Fibroblast of pulmonary artery (primary cell): ENCODE measurements around the gene UNC45B.
"Not testable (repeated sequence)": the region's sequence is repeated elsewhere in the genome, so short reads cannot be mapped to it uniquely, and the experiment has no call there.

ENCODE experiments used
- DNase-seq: peaks from one replicate; pipeline ENCODE4 v3.0.0-alpha.2; 2010; ENCODE audit warnings: low read depth
- H3K4me3 ChIP-seq: replicated peaks from 2 replicates; pipeline ENCODE4 v1.5.1; 2011; ENCODE audit warnings: low read depth, mild to moderate bottlenecking, control low read depth, low read length, moderate library complexity
- TF ChIP-seq, protein P1 (sequence below): IDR thresholded peaks from 2 replicates; pipeline ENCODE4 v1.5.1; 2011; ENCODE audit warnings: mild to moderate bottlenecking, control low read depth, low read length, inconsistent platforms; ENCODE audit errors: missing control alignments

UNC45B gene

DNA sequence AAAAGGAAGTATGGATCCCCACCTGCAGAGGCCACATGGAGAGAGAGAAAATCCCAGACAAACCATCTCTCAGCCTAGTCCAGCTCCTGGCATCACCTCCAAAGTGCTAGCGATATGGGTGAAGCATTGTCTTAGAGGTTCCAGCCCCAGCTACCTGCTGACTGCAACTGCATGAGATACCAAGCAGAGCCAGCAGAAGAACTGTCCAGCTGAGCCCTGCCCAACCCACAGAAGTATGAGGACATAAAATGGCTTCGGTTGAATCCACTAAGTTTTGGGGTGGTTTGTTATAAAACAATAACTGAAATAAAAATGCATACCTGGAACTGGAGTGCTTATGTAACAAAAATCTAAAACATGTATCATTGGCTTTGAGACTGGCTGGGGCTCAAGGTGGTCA is 74.8 kb downstream of the UNC45B start:
- no peak overlapping the region for H3K4me3 ChIP-seq
- TF ChIP-seq, protein P1, sequence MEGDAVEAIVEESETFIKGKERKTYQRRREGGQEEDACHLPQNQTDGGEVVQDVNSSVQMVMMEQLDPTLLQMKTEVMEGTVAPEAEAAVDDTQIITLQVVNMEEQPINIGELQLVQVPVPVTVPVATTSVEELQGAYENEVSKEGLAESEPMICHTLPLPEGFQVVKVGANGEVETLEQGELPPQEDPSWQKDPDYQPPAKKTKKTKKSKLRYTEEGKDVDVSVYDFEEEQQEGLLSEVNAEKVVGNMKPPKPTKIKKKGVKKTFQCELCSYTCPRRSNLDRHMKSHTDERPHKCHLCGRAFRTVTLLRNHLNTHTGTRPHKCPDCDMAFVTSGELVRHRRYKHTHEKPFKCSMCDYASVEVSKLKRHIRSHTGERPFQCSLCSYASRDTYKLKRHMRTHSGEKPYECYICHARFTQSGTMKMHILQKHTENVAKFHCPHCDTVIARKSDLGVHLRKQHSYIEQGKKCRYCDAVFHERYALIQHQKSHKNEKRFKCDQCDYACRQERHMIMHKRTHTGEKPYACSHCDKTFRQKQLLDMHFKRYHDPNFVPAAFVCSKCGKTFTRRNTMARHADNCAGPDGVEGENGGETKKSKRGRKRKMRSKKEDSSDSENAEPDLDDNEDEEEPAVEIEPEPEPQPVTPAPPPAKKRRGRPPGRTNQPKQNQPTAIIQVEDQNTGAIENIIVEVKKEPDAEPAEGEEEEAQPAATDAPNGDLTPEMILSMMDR, result no peak
- DNase-seq, result no peak

DNA sequence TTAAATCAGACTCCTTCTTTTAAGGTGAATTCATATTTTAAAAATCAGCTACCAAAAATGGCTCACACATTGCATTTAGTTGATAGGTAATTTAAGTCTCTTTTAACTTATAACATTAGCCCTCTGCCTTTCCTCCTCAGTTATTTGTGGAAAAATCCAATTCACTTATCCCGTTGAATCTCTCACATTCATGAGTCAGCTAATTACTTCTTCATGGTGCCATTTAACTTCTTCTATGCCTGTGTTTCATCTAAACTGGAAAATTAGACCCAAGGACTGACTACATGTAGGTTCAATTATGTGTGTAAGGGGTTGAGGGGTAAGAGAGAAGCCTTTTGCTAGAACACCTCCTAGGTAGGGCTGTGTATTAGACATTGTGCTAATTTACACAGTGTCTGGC is 76.8 kb downstream of the UNC45B start:
- H3K4me3 ChIP-seq, result no peak overlapping the region
- TF ChIP-seq, protein P1, result no peak
- DNase-seq, result no peak

DNA sequence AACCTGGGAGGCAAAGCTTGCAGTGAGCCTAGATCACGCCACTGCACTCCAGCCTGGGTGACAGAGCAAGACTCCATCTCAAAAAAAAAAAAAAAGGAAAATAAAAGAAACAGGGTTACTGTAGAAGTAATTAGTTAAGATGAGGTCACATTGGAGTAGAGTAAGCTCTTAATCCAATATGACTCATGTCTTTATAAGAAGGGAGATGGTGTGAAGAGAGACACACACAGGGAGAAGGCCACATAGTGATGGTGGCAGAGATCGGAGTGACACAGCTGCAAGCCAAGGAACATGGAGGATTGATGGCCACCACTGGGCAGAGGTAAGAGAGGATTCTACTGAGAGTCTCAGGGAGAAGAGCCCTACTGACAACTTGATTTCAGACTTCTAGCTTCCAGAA is 79.9 kb downstream of the UNC45B start:
- TF ChIP-seq, protein P1, result no peak
- no peak overlapping the region for H3K4me3 ChIP-seq
- DNase-seq, result no peak

DNA sequence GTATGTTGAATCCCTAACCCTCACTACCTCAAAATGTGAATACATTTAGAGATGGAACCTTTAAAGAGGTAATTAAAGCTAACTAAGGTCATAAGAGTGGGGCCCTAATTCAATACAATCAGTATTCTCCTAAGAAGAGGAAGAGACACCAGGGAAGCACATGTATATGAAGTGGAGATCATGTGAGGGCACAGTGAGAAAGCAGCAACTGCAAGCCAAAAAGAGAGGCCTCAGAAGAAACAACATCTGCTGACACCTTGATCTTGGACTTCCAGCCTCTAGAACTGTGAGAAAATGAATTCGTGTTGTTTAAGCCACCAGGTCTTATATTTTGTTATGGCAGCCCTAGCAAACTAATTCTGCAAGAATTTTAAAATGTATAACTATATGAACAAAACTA is 82.0 kb downstream of the UNC45B start:
- no peak overlapping the region for H3K4me3 ChIP-seq
- TF ChIP-seq, protein P1, result no peak
- DNase-seq, result no peak

DNA sequence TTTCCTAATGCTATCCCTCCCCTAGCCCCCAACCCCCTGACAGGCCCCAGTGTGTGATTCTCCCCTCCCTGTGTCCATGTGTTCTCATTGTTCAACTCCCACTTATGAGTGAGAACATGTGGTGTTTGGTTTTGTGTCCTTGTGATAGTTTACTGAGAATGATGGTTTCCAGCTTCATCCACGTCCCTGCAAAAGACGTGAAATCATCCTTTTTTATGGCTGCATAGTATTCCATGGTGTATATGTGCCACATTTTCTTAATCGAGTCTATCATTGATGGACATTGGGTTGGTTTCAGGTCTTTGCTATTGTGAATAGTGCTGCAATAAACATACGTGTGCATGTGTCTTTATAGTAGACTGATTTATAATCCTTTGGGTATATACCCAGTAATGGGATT is 86.7 kb downstream of the UNC45B start:
- H3K4me3 ChIP-seq, DNase-seq: not testable (repeated sequence)

DNA sequence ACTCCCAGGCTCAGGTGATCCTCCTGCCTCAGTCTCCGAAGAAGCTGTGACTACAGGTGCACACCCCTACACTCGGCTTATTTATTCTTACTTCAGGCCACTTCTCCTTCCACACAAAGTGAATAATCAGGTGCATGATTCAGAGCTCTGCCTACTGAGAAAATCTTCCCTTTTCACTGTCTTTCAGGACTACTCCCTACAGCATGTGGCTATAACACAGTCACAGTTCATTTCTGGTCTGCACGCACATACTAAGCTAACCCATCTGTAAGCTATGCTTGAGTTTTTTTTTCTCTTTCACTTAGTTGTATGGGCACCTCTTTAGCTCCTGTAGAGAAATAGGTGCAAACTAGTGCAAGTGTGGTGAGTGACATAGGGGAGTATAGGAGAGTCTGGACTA is 87.7 kb downstream of the UNC45B start:
- no peak for DNase-seq
- no peak overlapping the region for H3K4me3 ChIP-seq
- TF ChIP-seq, protein P1, result no peak

DNA sequence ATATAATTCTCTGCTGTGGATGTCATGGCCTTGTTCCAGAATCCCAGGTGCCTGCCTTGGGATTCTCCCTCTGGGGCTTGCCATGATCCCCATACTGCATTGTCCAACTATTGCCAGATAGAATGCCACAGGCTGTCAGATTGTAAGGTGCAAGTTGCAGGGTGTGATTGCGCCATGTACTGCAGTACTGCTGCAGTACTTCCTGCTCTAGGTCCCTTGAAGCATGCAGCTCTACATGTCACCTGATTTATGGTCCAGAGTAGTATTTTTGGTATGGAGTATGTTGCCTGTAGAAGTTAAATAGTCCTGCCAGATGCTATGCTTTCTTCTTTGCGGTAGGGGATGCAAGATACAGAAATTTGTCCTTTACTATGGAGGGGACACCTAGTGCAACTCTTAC is 88.3 kb downstream of the UNC45B start:
- no peak for DNase-seq
- TF ChIP-seq, protein P1, result no peak

DNA sequence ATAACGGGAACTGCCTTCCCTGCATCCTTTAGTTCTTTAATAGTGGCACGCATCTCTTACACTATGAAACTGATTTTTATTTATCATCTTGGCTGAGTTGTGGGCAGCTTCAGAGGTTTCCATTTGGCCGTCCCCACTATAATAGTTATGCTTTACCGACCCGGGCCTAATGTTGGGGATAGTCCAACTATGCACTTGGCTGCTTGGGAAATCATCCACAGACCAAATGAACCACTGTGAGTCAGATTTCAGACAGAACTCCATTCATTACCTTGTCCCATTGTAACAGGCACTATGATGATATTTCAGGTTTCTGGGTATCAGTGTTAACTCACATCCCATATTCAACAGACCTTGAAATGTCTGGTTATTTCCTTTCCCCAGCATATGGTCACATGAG is 89.2 kb downstream of the UNC45B start:
- no peak for DNase-seq
- H3K4me3 ChIP-seq, result no peak overlapping the region
- TF ChIP-seq, protein P1, result no peak

More for the DNA sequence above, 88.3 kb downstream of the UNC45B start:
- H3K4me3 ChIP-seq, result no peak overlapping the region
